HepG2 (cell line): ENCODE measurements around the gene CTIF.

ENCODE experiments used
- PAX8 ChIP-seq: sonication (generic); formaldehyde crosslinking; IDR thresholded peaks from 2 replicates; pipeline ENCODE4 v1.8.0; 2022; ENCODE audit warnings: mild to moderate bottlenecking, missing genetic modification reagents, borderline replicate concordance
- SIN3B ChIP-seq: fragments of 150-350 bp; IDR thresholded peaks from 2 replicates; pipeline ENCODE4 v1.6.1; 2014; ENCODE audit warnings: low read length
- SUZ12 ChIP-seq: fragments of 150-350 bp; IDR thresholded peaks from 2 replicates; pipeline ENCODE4 v1.6.1; 2014; ENCODE audit warnings: low read depth, low read length
- TF ChIP-seq, protein P1 (sequence below), 2 experiments: fragments of 450-650 bp in 1 of 2; sonication (generic) in 1 of 2; formaldehyde crosslinking in 1 of 2; IDR thresholded peaks; 2 replicates each; pipeline versions ENCODE4 v1.6.1 to v1.8.0; 2016 to 2022; ENCODE audit warnings: antibody characterized with exemption in 1 of 2, mild to moderate bottlenecking in 1 of 2, missing genetic modification reagents in 1 of 2
- TF ChIP-seq, protein P2 (sequence below): sonication (generic); formaldehyde crosslinking; IDR thresholded peaks from 2 replicates; pipeline ENCODE4 v1.5.0; 2020; ENCODE audit warnings: mild to moderate bottlenecking, missing genetic modification reagents, moderate library complexity

DNA sequence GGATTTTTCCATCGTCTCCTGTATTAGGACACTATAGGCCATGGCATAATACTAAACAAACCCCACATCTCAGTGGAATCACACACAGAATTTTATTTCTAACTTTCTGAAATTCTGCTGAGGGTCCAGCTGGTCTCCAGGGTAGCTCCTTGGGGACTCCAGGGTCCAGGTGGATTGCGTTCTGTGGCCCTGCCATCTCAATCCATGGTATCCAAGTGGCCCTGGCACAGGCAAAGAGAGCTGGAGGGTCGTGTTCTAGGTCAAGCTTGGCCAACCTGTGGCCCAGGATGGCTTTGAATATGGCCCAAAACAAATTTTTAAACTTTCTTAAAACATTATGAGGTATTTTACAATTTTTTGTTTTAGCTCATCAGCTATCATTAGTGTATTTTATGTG is 134.6 kb downstream of the CTIF start:
- TF ChIP-seq, protein P1, sequence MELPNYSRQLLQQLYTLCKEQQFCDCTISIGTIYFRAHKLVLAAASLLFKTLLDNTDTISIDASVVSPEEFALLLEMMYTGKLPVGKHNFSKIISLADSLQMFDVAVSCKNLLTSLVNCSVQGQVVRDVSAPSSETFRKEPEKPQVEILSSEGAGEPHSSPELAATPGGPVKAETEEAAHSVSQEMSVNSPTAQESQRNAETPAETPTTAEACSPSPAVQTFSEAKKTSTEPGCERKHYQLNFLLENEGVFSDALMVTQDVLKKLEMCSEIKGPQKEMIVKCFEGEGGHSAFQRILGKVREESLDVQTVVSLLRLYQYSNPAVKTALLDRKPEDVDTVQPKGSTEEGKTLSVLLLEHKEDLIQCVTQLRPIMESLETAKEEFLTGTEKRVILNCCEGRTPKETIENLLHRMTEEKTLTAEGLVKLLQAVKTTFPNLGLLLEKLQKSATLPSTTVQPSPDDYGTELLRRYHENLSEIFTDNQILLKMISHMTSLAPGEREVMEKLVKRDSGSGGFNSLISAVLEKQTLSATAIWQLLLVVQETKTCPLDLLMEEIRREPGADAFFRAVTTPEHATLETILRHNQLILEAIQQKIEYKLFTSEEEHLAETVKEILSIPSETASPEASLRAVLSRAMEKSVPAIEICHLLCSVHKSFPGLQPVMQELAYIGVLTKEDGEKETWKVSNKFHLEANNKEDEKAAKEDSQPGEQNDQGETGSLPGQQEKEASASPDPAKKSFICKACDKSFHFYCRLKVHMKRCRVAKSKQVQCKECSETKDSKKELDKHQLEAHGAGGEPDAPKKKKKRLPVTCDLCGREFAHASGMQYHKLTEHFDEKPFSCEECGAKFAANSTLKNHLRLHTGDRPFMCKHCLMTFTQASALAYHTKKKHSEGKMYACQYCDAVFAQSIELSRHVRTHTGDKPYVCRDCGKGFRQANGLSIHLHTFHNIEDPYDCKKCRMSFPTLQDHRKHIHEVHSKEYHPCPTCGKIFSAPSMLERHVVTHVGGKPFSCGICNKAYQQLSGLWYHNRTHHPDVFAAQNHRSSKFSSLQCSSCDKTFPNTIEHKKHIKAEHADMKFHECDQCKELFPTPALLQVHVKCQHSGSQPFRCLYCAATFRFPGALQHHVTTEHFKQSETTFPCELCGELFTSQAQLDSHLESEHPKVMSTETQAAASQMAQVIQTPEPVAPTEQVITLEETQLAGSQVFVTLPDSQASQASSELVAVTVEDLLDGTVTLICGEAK (IDR thresholded peaks at IDR 0.05) = no peak
- TF ChIP-seq, protein P1 (CRISPR knock-in tag; IDR thresholded peaks at IDR 0.05) = no peak
- TF ChIP-seq, protein P2, sequence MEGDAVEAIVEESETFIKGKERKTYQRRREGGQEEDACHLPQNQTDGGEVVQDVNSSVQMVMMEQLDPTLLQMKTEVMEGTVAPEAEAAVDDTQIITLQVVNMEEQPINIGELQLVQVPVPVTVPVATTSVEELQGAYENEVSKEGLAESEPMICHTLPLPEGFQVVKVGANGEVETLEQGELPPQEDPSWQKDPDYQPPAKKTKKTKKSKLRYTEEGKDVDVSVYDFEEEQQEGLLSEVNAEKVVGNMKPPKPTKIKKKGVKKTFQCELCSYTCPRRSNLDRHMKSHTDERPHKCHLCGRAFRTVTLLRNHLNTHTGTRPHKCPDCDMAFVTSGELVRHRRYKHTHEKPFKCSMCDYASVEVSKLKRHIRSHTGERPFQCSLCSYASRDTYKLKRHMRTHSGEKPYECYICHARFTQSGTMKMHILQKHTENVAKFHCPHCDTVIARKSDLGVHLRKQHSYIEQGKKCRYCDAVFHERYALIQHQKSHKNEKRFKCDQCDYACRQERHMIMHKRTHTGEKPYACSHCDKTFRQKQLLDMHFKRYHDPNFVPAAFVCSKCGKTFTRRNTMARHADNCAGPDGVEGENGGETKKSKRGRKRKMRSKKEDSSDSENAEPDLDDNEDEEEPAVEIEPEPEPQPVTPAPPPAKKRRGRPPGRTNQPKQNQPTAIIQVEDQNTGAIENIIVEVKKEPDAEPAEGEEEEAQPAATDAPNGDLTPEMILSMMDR (CRISPR knock-in tag) = no peak
- TF ChIP-seq SIN3B (no peak), PAX8 (CRISPR knock-in tag) (no peak), SUZ12 (no peak)
